ENCODE data around the gene ZNF423.

ZNF423 gene

GRCh38 chr16:49488336-49488735, 367.6 kb downstream of the ZNF423 start:
- no peak for DNase-seq (ENCODE audit: extremely low read depth in 1 of 2, low read depth in 1 of 2)

- DNase-seq (ENCODE audit: extremely low read depth in 1 of 2, low read depth in 1 of 2), result no peak
Observed at GRCh38 chr16:49487746-49488145, 368.2 kb downstream of the ZNF423 start.

GRCh38 chr16:49486400-49486799, 369.5 kb downstream of the ZNF423 start:
- DNase-seq (ENCODE audit: extremely low read depth in 1 of 2, low read depth in 1 of 2), result no peak

GRCh38 chr16:49485663-49486062, 370.2 kb downstream of the ZNF423 start:
- DNase-seq (ENCODE audit: extremely low read depth in 1 of 2, low read depth in 1 of 2), result no peak

GRCh38 chr16:49484936-49485335, 371.0 kb downstream of the ZNF423 start:
- no peak for DNase-seq (ENCODE audit: extremely low read depth in 1 of 2, low read depth in 1 of 2)

- DNase-seq (ENCODE audit: extremely low read depth in 1 of 2, low read depth in 1 of 2), result no peak
Observed at GRCh38 chr16:49484451-49484849, 371.5 kb downstream of the ZNF423 start.

GRCh38 chr16:49483651-49484450, 372.1 kb downstream of the ZNF423 start:
- DNase-seq (ENCODE audit: extremely low read depth in 1 of 2, low read depth in 1 of 2), result no peak

GRCh38 chr16:49483251-49483650, 372.7 kb downstream of the ZNF423 start:
- no peak for DNase-seq (ENCODE audit: extremely low read depth in 1 of 2, low read depth in 1 of 2)

GRCh38 chr16:49482690-49483089, 373.2 kb downstream of the ZNF423 start:
- no peak for DNase-seq (ENCODE audit: extremely low read depth in 1 of 2, low read depth in 1 of 2)

GRCh38 chr16:49478616-49479015, 377.3 kb downstream of the ZNF423 start:
- DNase-seq (ENCODE audit: extremely low read depth in 1 of 2, low read depth in 1 of 2), result no peak

- DNase-seq (ENCODE audit: extremely low read depth in 1 of 2, low read depth in 1 of 2), result no peak
Observed at GRCh38 chr16:49478107-49478506, 377.8 kb downstream of the ZNF423 start.

- no peak for DNase-seq (ENCODE audit: extremely low read depth in 1 of 2, low read depth in 1 of 2)
Observed at GRCh38 chr16:49477250-49477895, 378.5 kb downstream of the ZNF423 start.

- DNase-seq (ENCODE audit: extremely low read depth in 1 of 2, low read depth in 1 of 2), result no peak
Observed at GRCh38 chr16:49474741-49475140, 381.2 kb downstream of the ZNF423 start.

GRCh38 chr16:49473773-49474172, 382.1 kb downstream of the ZNF423 start:
- DNase-seq (ENCODE audit: extremely low read depth in 1 of 2, low read depth in 1 of 2), result no peak

- DNase-seq (ENCODE audit: extremely low read depth in 1 of 2, low read depth in 1 of 2), result no peak
Observed at GRCh38 chr16:49473131-49473530, 382.8 kb downstream of the ZNF423 start.

- DNase-seq (ENCODE audit: extremely low read depth in 1 of 2, low read depth in 1 of 2), result no peak
Observed at GRCh38 chr16:49472598-49472997, 383.3 kb downstream of the ZNF423 start.

- no peak for DNase-seq (ENCODE audit: extremely low read depth in 1 of 2, low read depth in 1 of 2)
Observed at GRCh38 chr16:49471038-49471727, 384.7 kb downstream of the ZNF423 start.

- no peak for DNase-seq (ENCODE audit: extremely low read depth in 1 of 2, low read depth in 1 of 2)
Observed at GRCh38 chr16:49470513-49470991, 385.4 kb downstream of the ZNF423 start.

- no peak for DNase-seq (ENCODE audit: extremely low read depth in 1 of 2, low read depth in 1 of 2)
Observed at GRCh38 chr16:49469930-49470451, 385.9 kb downstream of the ZNF423 start.

- DNase-seq (ENCODE audit: extremely low read depth in 1 of 2, low read depth in 1 of 2), result no peak
Observed at GRCh38 chr16:49469311-49469670, 386.6 kb downstream of the ZNF423 start.

GRCh38 chr16:49468611-49469310, 387.2 kb downstream of the ZNF423 start:
- no peak for DNase-seq (ENCODE audit: extremely low read depth in 1 of 2, low read depth in 1 of 2)
